ENCODE data around the gene SOCS2.

Gene SOCS2, protein sequence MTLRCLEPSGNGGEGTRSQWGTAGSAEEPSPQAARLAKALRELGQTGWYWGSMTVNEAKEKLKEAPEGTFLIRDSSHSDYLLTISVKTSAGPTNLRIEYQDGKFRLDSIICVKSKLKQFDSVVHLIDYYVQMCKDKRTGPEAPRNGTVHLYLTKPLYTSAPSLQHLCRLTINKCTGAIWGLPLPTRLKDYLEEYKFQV

DNA sequence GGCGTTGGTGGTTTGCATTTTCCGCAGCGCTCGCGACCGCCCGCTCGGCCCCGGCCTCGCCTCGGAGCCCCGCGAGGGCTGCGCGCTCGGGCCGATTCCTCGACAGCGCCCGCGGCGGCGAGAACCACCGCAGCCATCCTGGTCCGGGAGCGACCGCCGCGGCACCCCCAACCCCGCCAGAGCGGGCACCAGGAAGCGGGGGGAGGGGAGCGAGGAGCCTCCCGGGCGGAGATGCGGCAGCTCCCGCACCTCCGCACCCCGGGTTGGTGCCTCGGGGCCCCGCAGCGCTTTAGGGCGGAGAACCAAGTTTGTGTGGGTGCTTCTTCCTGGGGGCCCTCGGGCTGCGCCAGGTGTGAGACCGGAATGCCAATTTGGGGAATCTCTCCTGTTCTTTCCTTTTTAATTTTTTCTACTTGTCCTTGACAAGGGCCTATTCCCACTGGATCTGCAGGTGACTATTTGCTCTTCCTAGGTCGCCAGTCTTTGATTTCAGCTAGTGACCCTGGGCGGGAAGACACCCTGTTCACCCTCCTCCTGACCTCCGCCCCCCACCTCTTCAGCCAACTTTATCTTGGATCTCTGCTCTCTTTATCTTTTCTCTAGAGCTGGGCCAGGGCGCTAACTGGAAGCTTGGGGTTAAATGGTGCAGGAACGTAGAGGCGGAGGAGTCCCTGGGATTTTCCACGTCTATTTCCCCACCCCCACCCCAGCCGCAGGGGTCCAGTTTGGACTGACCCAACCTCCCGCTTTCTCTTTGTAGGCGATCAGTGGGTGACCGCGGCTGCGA is at the start of gene SOCS2:
TSS of gene SOCS2 (plus strand) at position 751 of the 787 bp plus-strand sequence. CDS start 223 bp downstream, outside the sequence.
- Mint-ChIP-seq H3K9me3 (no peaks in the 10 kb centered on the region), H3K4me1 (peaks cover 44% of the 10 kb centered on the region)

GRCh38 chr12:93524386-93525133 is 47.9 kb upstream of the SOCS2 start:
- Mint-ChIP-seq H3K27ac (no peak overlapping the region), H3K4me3 (no peak overlapping the region), H3K27me3 (no peaks in the 10 kb centered on the region), H3K4me1 (peaks cover 5% of the 10 kb centered on the region), H3K36me3 (no peaks in the 10 kb centered on the region), H3K9me3 (no peaks in the 10 kb centered on the region)

More for the DNA sequence above, at the start of gene SOCS2:
- peak within 1 kb of the TSS; percentile 95 for H3K27ac Mint-ChIP-seq
- no peaks in the 10 kb centered on the region for H3K27me3 Mint-ChIP-seq
- H3K4me3 Mint-ChIP-seq: peak within 1 kb of the TSS; percentile 94
- H3K36me3 Mint-ChIP-seq: peaks cover 5% of the 10 kb centered on the region

- Mint-ChIP-seq H3K4me3 (no peak overlapping the region), H3K4me1 (peaks cover 22% of the 10 kb centered on the region), H3K36me3 (no peaks in the 10 kb centered on the region), H3K27ac (no peak overlapping the region), H3K9me3 (no peaks in the 10 kb centered on the region), H3K27me3 (no peaks in the 10 kb centered on the region)
Observed at GRCh38 chr12:93526786-93527428, 45.6 kb upstream of the SOCS2 start.

DNA sequence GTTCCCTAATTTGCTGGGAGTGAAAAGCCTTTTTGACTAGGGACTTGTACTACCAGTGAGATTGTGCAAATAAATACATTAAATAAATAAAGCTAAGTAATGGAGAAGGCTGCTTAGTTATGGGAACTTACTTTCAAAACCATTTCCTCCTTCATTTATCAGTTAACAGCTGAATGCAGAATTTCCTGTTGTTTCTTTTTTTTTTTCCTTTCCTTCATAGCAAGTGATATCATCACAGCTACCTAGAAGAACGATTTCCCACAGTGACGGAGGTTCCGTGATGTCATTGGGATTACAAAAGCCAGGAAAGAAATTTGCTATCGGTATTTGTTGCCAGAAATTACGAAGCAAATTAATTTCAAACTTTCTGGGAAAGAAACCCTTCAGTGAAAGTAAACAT is 42.1 kb upstream of the SOCS2 start:
- Mint-ChIP-seq H3K27ac (no peak overlapping the region), H3K9me3 (no peaks in the 10 kb centered on the region), H3K4me1 (peaks cover 22% of the 10 kb centered on the region), H3K27me3 (no peaks in the 10 kb centered on the region), H3K4me3 (peak overlapping the region; percentile 43), H3K36me3 (no peaks in the 10 kb centered on the region)

DNA sequence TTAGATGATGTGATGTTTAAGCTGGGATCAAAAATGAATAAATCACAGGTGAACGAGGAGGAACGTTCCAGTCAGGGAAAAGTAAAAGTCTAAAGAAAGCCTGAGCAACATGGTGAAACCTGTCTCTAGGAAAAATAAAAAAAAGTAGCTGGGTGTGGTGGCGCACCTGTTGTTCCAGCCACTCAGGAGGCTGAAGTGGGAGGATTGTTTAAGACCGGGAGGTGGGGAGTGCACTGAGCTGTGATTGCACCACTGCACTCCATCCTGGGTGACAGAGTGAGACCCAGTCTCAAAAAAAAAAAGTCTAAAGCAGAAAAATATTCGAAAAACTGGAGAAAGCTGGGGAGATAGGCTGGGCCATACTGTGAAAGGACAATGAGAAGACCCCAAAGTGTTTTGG is 39.2 kb upstream of the SOCS2 start:
- Mint-ChIP-seq H3K4me1 (peaks cover 35% of the 10 kb centered on the region), H3K4me3 (no peak overlapping the region), H3K27me3 (no peaks in the 10 kb centered on the region), H3K36me3 (no peaks in the 10 kb centered on the region), H3K27ac (no peak overlapping the region), H3K9me3 (no peaks in the 10 kb centered on the region)

DNA sequence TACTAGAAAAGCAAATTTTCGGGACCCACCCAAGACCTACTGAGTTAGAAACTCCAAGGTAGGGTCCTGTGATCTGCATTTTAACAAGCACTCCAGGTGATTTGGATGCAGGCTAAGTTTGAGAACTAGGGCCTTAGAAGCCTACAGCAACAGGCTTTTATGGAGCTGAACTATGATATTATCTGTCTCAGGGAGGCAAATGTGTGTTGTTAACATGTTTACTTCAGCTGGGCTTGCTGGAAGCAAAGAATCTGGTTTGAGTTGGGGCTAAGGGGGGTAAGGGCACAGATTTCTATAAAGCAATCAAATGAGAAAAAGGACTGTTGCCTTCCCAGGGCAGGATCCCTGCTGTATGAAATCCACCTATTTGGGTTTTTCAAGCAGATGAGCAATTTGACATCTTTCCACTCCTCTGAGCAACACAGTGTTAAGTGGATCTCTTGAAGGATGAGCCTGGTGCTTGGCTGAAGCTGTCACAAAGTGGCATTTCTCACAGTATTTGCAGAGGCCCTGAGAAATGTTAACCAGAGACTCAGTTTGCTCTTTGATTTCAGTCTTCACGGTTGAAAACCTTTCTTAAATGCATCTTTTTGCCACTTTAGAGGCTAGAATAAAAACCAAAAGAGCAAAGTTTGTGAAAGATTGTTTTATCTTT is 36.2 kb upstream of the SOCS2 start:
- Mint-ChIP-seq H3K27me3 (no peaks in the 10 kb centered on the region), H3K4me3 (no peak overlapping the region), H3K9me3 (no peaks in the 10 kb centered on the region), H3K36me3 (no peaks in the 10 kb centered on the region), H3K4me1 (peaks cover 29% of the 10 kb centered on the region), H3K27ac (no peak overlapping the region)

GRCh38 chr12:93536766-93537488 is 35.5 kb upstream of the SOCS2 start:
- Mint-ChIP-seq H3K27ac (no peak overlapping the region), H3K4me3 (no peak overlapping the region), H3K4me1 (peaks cover 36% of the 10 kb centered on the region), H3K9me3 (no peaks in the 10 kb centered on the region), H3K36me3 (no peaks in the 10 kb centered on the region), H3K27me3 (no peaks in the 10 kb centered on the region)

DNA sequence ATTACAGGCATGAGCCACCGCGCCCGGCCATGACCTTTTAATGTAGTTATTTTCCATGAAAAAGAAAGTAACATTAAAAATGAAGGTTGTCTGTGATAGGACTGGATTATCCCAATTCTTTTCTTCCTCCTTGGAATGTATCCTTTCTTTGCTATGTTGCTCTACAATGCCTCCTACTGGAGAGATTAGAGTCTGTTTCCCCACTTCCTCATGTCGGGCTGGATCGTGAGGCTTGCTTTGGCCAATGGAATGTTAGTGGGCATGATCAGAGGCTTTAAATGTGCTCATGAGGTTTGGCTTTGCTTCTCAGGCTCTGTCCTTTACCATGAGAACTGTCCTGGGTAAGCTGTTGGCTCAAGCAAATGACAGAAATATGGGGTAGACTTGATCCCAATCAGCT is 34.7 kb upstream of the SOCS2 start:
- Mint-ChIP-seq H3K9me3 (no peaks in the 10 kb centered on the region), H3K4me1 (peaks cover 40% of the 10 kb centered on the region), H3K27ac (no peak overlapping the region), H3K4me3 (no peak overlapping the region), H3K27me3 (no peaks in the 10 kb centered on the region), H3K36me3 (no peaks in the 10 kb centered on the region)

GRCh38 chr12:93539821-93540220 is 32.7 kb upstream of the SOCS2 start:
- Mint-ChIP-seq H3K36me3 (peaks cover 3% of the 10 kb centered on the region), H3K4me3 (no peak overlapping the region), H3K9me3 (no peaks in the 10 kb centered on the region), H3K4me1 (peaks cover 40% of the 10 kb centered on the region), H3K27me3 (no peaks in the 10 kb centered on the region), H3K27ac (no peak overlapping the region)

DNA sequence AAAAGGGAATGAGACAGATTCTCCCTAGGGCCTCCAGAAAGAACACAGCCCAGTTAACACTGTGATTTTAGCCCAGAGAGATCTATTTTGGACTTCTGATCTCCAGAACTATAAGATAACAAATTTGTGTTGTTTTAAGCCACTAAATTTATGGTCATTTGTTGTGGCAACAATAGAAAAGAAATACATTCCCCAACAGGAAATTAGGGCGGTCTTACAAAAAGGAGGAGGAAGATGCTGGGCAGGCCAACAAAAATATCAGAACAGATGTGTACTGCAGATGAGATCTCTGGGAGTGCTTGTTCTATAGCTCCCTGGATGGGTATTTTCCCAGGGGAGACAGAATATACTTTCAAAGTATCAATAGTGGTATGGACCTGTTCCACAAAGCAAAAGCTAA is 32.0 kb upstream of the SOCS2 start:
- Mint-ChIP-seq H3K9me3 (no peaks in the 10 kb centered on the region), H3K4me3 (no peak overlapping the region), H3K27ac (no peak overlapping the region), H3K27me3 (no peaks in the 10 kb centered on the region), H3K4me1 (peaks cover 40% of the 10 kb centered on the region), H3K36me3 (peaks cover 5% of the 10 kb centered on the region)

GRCh38 chr12:93541578-93542225 is 30.8 kb upstream of the SOCS2 start:
- Mint-ChIP-seq H3K4me1 (peaks cover 28% of the 10 kb centered on the region), H3K36me3 (peaks cover 5% of the 10 kb centered on the region), H3K27me3 (no peaks in the 10 kb centered on the region), H3K9me3 (no peaks in the 10 kb centered on the region), H3K4me3 (peak overlapping the region; percentile 28), H3K27ac (peak overlapping the region; percentile 61)

GRCh38 chr12:93547778-93548177 is 24.7 kb upstream of the SOCS2 start:
- no peaks in the 10 kb centered on the region for H3K27me3 Mint-ChIP-seq
- H3K27ac Mint-ChIP-seq: no peak overlapping the region
- no peaks in the 10 kb centered on the region for H3K9me3 Mint-ChIP-seq
- H3K4me1 Mint-ChIP-seq: no peaks in the 10 kb centered on the region
- peaks cover 10% of the 10 kb centered on the region for H3K36me3 Mint-ChIP-seq
- H3K4me3 Mint-ChIP-seq: no peak overlapping the region

DNA sequence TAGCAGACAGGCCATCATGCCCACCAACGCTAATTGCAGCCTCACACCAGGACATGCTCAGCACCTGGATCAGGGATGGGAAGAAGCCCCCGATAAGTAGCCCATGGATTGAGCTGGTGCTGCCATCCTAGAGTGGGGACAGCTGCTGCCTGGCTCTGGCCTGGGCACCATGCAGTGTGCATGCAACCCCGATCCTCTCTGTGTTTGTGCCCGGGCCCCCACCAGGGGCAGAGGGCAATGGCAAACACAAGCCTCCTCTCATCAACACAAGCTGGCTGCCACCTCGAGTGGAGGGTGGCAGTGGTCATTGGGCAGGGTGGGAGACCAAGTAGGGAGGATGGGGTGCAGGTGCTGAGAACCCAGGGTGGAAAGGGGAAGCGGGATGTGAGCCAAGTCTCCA is 23.3 kb upstream of the SOCS2 start:
- H3K9me3 Mint-ChIP-seq: no peaks in the 10 kb centered on the region
- H3K27me3 Mint-ChIP-seq: no peaks in the 10 kb centered on the region
- H3K27ac Mint-ChIP-seq: no peak overlapping the region
- H3K4me3 Mint-ChIP-seq: no peak overlapping the region
- peaks cover 7% of the 10 kb centered on the region for H3K36me3 Mint-ChIP-seq
- no peaks in the 10 kb centered on the region for H3K4me1 Mint-ChIP-seq
